ENCODE measurements around the gene SLC12A3. TPM values are rescaled to one million over a fixed set of nuclear protein-coding genes. Genes with fewer than 3 reads are reported as not detected.
"Not testable (repeated sequence)": the region's sequence is repeated elsewhere in the genome, so short reads cannot be mapped to it uniquely, and the experiment has no call there.

The SLC12A3 gene
- total RNA-seq, 2 donors from 2014 or later: not detected

GRCh38 chr16:56880176-56880575 lies 15.2 kb downstream of the SLC12A3 start:
- no peaks in the 10 kb centered on the region for H3K27me3 Mint-ChIP-seq (ENCODE audit: low read depth)
- H3K4me3 Mint-ChIP-seq: no peak overlapping the region
- no peaks in the 10 kb centered on the region for H3K9me3 Mint-ChIP-seq
- ATAC-seq (replicated peaks in 1 of 2) (no peak), DNase-seq (no peak)
- H3K36me3 Mint-ChIP-seq (ENCODE audit: insufficient read depth in 2 of 2): no peaks in the 10 kb centered on the region
- H3K4me1 Mint-ChIP-seq (ENCODE audit: low read depth): no peaks in the 10 kb centered on the region
- no peak overlapping the region for H3K27ac Mint-ChIP-seq

GRCh38 chr16:56880685-56881084 lies 15.7 kb downstream of the SLC12A3 start:
- DNase-seq (no peak), ATAC-seq (replicated peaks in 1 of 2) (no peak)
- H3K9me3 Mint-ChIP-seq: no peaks in the 10 kb centered on the region
- H3K27ac Mint-ChIP-seq: no peak overlapping the region
- H3K27me3 Mint-ChIP-seq (ENCODE audit: low read depth): no peaks in the 10 kb centered on the region
- no peaks in the 10 kb centered on the region for H3K36me3 Mint-ChIP-seq (ENCODE audit: insufficient read depth in 2 of 2)
- H3K4me3 Mint-ChIP-seq: no peak overlapping the region
- H3K4me1 Mint-ChIP-seq (ENCODE audit: low read depth): no peaks in the 10 kb centered on the region

GRCh38 chr16:56882077-56882800 lies 17.2 kb downstream of the SLC12A3 start:
- no peaks in the 10 kb centered on the region for H3K4me1 Mint-ChIP-seq (ENCODE audit: low read depth)
- no peak for ATAC-seq (replicated peaks in 1 of 2)
- H3K9me3 Mint-ChIP-seq: no peaks in the 10 kb centered on the region
- no peaks in the 10 kb centered on the region for H3K27me3 Mint-ChIP-seq (ENCODE audit: low read depth)
- no peak overlapping the region for H3K4me3 Mint-ChIP-seq
- no peaks in the 10 kb centered on the region for H3K36me3 Mint-ChIP-seq (ENCODE audit: insufficient read depth in 2 of 2)
- DNase-seq: no peak
- H3K27ac Mint-ChIP-seq: no peak overlapping the region

- no peaks in the 10 kb centered on the region for H3K27me3 Mint-ChIP-seq (ENCODE audit: low read depth)
- no peak for ATAC-seq (replicated peaks in 1 of 2)
- no peak for DNase-seq
- no peak overlapping the region for H3K27ac Mint-ChIP-seq
- no peaks in the 10 kb centered on the region for H3K4me1 Mint-ChIP-seq (ENCODE audit: low read depth)
- H3K36me3 Mint-ChIP-seq (ENCODE audit: insufficient read depth in 2 of 2): no peaks in the 10 kb centered on the region
- H3K4me3 Mint-ChIP-seq: no peak overlapping the region
- H3K9me3 Mint-ChIP-seq: no peaks in the 10 kb centered on the region
Observed at GRCh38 chr16:56883586-56883985, 18.6 kb downstream of the SLC12A3 start.

- Mint-ChIP-seq H3K4me3 (no peak overlapping the region), H3K9me3 (no peaks in the 10 kb centered on the region), H3K27me3 (ENCODE audit: low read depth) (no peaks in the 10 kb centered on the region), H3K4me1 (ENCODE audit: low read depth) (no peaks in the 10 kb centered on the region), H3K36me3 (ENCODE audit: insufficient read depth in 2 of 2) (no peaks in the 10 kb centered on the region), H3K27ac (no peak overlapping the region)
- ATAC-seq (replicated peaks in 1 of 2): no peak
- no peak for DNase-seq
Observed at GRCh38 chr16:56884026-56884582, 19.1 kb downstream of the SLC12A3 start.

GRCh38 chr16:56884929-56885328 lies 19.9 kb downstream of the SLC12A3 start:
- ATAC-seq (replicated peaks in 1 of 2); H3K4me3 Mint-ChIP-seq; H3K27ac Mint-ChIP-seq; H3K27me3 Mint-ChIP-seq (ENCODE audit: low read depth); H3K36me3 Mint-ChIP-seq (ENCODE audit: insufficient read depth in 2 of 2); DNase-seq; H3K4me1 Mint-ChIP-seq (ENCODE audit: low read depth); H3K9me3 Mint-ChIP-seq: not testable (repeated sequence)

GRCh38 chr16:56885446-56886162 lies 20.6 kb downstream of the SLC12A3 start:
- H3K36me3 Mint-ChIP-seq (ENCODE audit: insufficient read depth in 2 of 2): no peaks in the 10 kb centered on the region
- DNase-seq: no peak

GRCh38 chr16:56886296-56886695 lies 21.3 kb downstream of the SLC12A3 start:
- Mint-ChIP-seq H3K9me3 (no peaks in the 10 kb centered on the region), H3K4me1 (ENCODE audit: low read depth) (no peaks in the 10 kb centered on the region), H3K27ac (no peak overlapping the region), H3K27me3 (ENCODE audit: low read depth) (no peaks in the 10 kb centered on the region), H3K36me3 (ENCODE audit: insufficient read depth in 2 of 2) (no peaks in the 10 kb centered on the region), H3K4me3 (no peak overlapping the region)
- no peak for DNase-seq
- ATAC-seq (replicated peaks in 1 of 2): no peak

More at GRCh38 chr16:56885446-56886162, 20.6 kb downstream of the SLC12A3 start:
- no peaks in the 10 kb centered on the region for H3K9me3 Mint-ChIP-seq
- no peaks in the 10 kb centered on the region for H3K4me1 Mint-ChIP-seq (ENCODE audit: low read depth)
- H3K27me3 Mint-ChIP-seq (ENCODE audit: low read depth): no peaks in the 10 kb centered on the region
- no peak for ATAC-seq (replicated peaks in 1 of 2)
- no peak overlapping the region for H3K27ac Mint-ChIP-seq
- H3K4me3 Mint-ChIP-seq: no peak overlapping the region

GRCh38 chr16:56886826-56887225 lies 21.8 kb downstream of the SLC12A3 start:
- DNase-seq (no peak), ATAC-seq (replicated peaks in 1 of 2) (no peak)
- no peak overlapping the region for H3K27ac Mint-ChIP-seq
- H3K27me3 Mint-ChIP-seq (ENCODE audit: low read depth): no peaks in the 10 kb centered on the region
- no peaks in the 10 kb centered on the region for H3K36me3 Mint-ChIP-seq (ENCODE audit: insufficient read depth in 2 of 2)
- H3K9me3 Mint-ChIP-seq: no peaks in the 10 kb centered on the region
- H3K4me1 Mint-ChIP-seq (ENCODE audit: low read depth): no peaks in the 10 kb centered on the region
- no peak overlapping the region for H3K4me3 Mint-ChIP-seq

GRCh38 chr16:56888806-56889205 lies 23.8 kb downstream of the SLC12A3 start:
- Mint-ChIP-seq H3K4me3 (no peak overlapping the region), H3K4me1 (ENCODE audit: low read depth) (no peaks in the 10 kb centered on the region), H3K36me3 (ENCODE audit: insufficient read depth in 2 of 2) (no peaks in the 10 kb centered on the region), H3K27me3 (ENCODE audit: low read depth) (no peaks in the 10 kb centered on the region), H3K27ac (no peak overlapping the region), H3K9me3 (no peaks in the 10 kb centered on the region)
- DNase-seq (no peak), ATAC-seq (replicated peaks in 1 of 2) (no peak)

- no peaks in the 10 kb centered on the region for H3K36me3 Mint-ChIP-seq (ENCODE audit: insufficient read depth in 2 of 2)
- no peaks in the 10 kb centered on the region for H3K4me1 Mint-ChIP-seq (ENCODE audit: low read depth)
- H3K27ac Mint-ChIP-seq: no peak overlapping the region
- DNase-seq (no peak), ATAC-seq (replicated peaks in 1 of 2) (no peak)
- H3K9me3 Mint-ChIP-seq: no peaks in the 10 kb centered on the region
- no peak overlapping the region for H3K4me3 Mint-ChIP-seq
- H3K27me3 Mint-ChIP-seq (ENCODE audit: low read depth): no peaks in the 10 kb centered on the region
Observed at GRCh38 chr16:56889206-56889605, 24.2 kb downstream of the SLC12A3 start.

GRCh38 chr16:56891685-56892084 lies 26.7 kb downstream of the SLC12A3 start:
- no peak for DNase-seq
- no peaks in the 10 kb centered on the region for H3K36me3 Mint-ChIP-seq (ENCODE audit: insufficient read depth in 2 of 2)
- H3K4me1 Mint-ChIP-seq (ENCODE audit: low read depth): peaks cover under 1% of the 10 kb centered on the region
- H3K4me3 Mint-ChIP-seq: no peak overlapping the region
- no peak overlapping the region for H3K27ac Mint-ChIP-seq
- no peaks in the 10 kb centered on the region for H3K9me3 Mint-ChIP-seq
- no peak for ATAC-seq (replicated peaks in 1 of 2)
- no peaks in the 10 kb centered on the region for H3K27me3 Mint-ChIP-seq (ENCODE audit: low read depth)

GRCh38 chr16:56892705-56893104 lies 27.7 kb downstream of the SLC12A3 start:
- peaks cover 5% of the 10 kb centered on the region for H3K4me1 Mint-ChIP-seq (ENCODE audit: low read depth)
- no peak overlapping the region for H3K4me3 Mint-ChIP-seq
- no peak for DNase-seq
- H3K9me3 Mint-ChIP-seq: no peaks in the 10 kb centered on the region
- no peak overlapping the region for H3K27ac Mint-ChIP-seq
- no peaks in the 10 kb centered on the region for H3K36me3 Mint-ChIP-seq (ENCODE audit: insufficient read depth in 2 of 2)
- ATAC-seq (replicated peaks in 1 of 2): no peak
- H3K27me3 Mint-ChIP-seq (ENCODE audit: low read depth): no peaks in the 10 kb centered on the region
